Measurements from ENCODE around the gene RGMA. TPM values are rescaled to one million over a fixed set of nuclear protein-coding genes. Genes with fewer than 3 reads are reported as not detected.

RGMA gene
- total RNA-seq, 1 donor from 2014 or later: 11.4 TPM

- Mint-ChIP-seq H3K27ac (no peak overlapping the region), H3K27me3 (peaks cover 63% of the 10 kb centered on the region), H3K9me3 (ENCODE audit: low read depth) (no peaks in the 10 kb centered on the region), H3K36me3 (ENCODE audit: insufficient read depth) (no peaks in the 10 kb centered on the region), H3K4me3 (ENCODE audit: low read depth) (no peak overlapping the region), H3K4me1 (ENCODE audit: low read depth) (no peaks in the 10 kb centered on the region)
- no peak for TF ChIP-seq CTCF (IDR thresholded peaks at IDR 0.05; ENCODE audit: unreplicated experiment)
- DNase-seq (ENCODE audit: low spot score, unreplicated experiment): no peak
Observed at GRCh38 chr15:93109336-93110102, 20.5 kb upstream of the RGMA start.

GRCh38 chr15:93107646-93108045 lies 18.6 kb upstream of the RGMA start:
- H3K27ac Mint-ChIP-seq: no peak overlapping the region
- H3K4me1 Mint-ChIP-seq (ENCODE audit: low read depth): no peaks in the 10 kb centered on the region
- H3K27me3 Mint-ChIP-seq: peaks cover 73% of the 10 kb centered on the region
- no peaks in the 10 kb centered on the region for H3K36me3 Mint-ChIP-seq (ENCODE audit: insufficient read depth)
- TF ChIP-seq CTCF (IDR thresholded peaks at IDR 0.05; ENCODE audit: unreplicated experiment): no peak
- no peak for DNase-seq (ENCODE audit: low spot score, unreplicated experiment)
- H3K9me3 Mint-ChIP-seq (ENCODE audit: low read depth): peaks cover 4% of the 10 kb centered on the region
- no peak overlapping the region for H3K4me3 Mint-ChIP-seq (ENCODE audit: low read depth)

- peaks cover 4% of the 10 kb centered on the region for H3K9me3 Mint-ChIP-seq (ENCODE audit: low read depth)
- no peak overlapping the region for H3K27ac Mint-ChIP-seq
- no peaks in the 10 kb centered on the region for H3K36me3 Mint-ChIP-seq (ENCODE audit: insufficient read depth)
- no peak overlapping the region for H3K4me3 Mint-ChIP-seq (ENCODE audit: low read depth)
- no peaks in the 10 kb centered on the region for H3K4me1 Mint-ChIP-seq (ENCODE audit: low read depth)
- no peak for DNase-seq (ENCODE audit: low spot score, unreplicated experiment)
- no peak for TF ChIP-seq CTCF (IDR thresholded peaks at IDR 0.05; ENCODE audit: unreplicated experiment)
- peaks cover 61% of the 10 kb centered on the region for H3K27me3 Mint-ChIP-seq
Observed at GRCh38 chr15:93105485-93105884, 16.5 kb upstream of the RGMA start.

- Mint-ChIP-seq H3K4me3 (ENCODE audit: low read depth) (no peak overlapping the region), H3K4me1 (ENCODE audit: low read depth) (no peaks in the 10 kb centered on the region), H3K27ac (no peak overlapping the region), H3K36me3 (ENCODE audit: insufficient read depth) (no peaks in the 10 kb centered on the region), H3K9me3 (ENCODE audit: low read depth) (peaks cover 4% of the 10 kb centered on the region), H3K27me3 (peaks cover 45% of the 10 kb centered on the region)
- DNase-seq (ENCODE audit: low spot score, unreplicated experiment): no peak
- TF ChIP-seq CTCF (IDR thresholded peaks at IDR 0.05; ENCODE audit: unreplicated experiment): no peak
Observed at GRCh38 chr15:93103823-93104222, 14.8 kb upstream of the RGMA start.

GRCh38 chr15:93102211-93102610 lies 13.2 kb upstream of the RGMA start:
- no peaks in the 10 kb centered on the region for H3K36me3 Mint-ChIP-seq (ENCODE audit: insufficient read depth)
- H3K4me1 Mint-ChIP-seq (ENCODE audit: low read depth): no peaks in the 10 kb centered on the region
- no peak overlapping the region for H3K27ac Mint-ChIP-seq
- no peak for TF ChIP-seq CTCF (IDR thresholded peaks at IDR 0.05; ENCODE audit: unreplicated experiment)
- H3K4me3 Mint-ChIP-seq (ENCODE audit: low read depth): no peak overlapping the region
- DNase-seq (ENCODE audit: low spot score, unreplicated experiment): no peak
- H3K27me3 Mint-ChIP-seq: peaks cover 31% of the 10 kb centered on the region
- H3K9me3 Mint-ChIP-seq (ENCODE audit: low read depth): peaks cover 4% of the 10 kb centered on the region

Data from progenitor cell of endocrine pancreas (in vitro differentiated cells).